GM18526 (cell line): Measurements from ENCODE around the gene TMEM170A.

ENCODE experiments used
- POLR2A ChIP-seq: IDR thresholded peaks from 3 replicates; pipeline ENCODE4 v1.6.1; 2011; ENCODE audit not compliant: insufficient read length; ENCODE audit errors: extremely low read depth

TMEM170A gene

DNA sequence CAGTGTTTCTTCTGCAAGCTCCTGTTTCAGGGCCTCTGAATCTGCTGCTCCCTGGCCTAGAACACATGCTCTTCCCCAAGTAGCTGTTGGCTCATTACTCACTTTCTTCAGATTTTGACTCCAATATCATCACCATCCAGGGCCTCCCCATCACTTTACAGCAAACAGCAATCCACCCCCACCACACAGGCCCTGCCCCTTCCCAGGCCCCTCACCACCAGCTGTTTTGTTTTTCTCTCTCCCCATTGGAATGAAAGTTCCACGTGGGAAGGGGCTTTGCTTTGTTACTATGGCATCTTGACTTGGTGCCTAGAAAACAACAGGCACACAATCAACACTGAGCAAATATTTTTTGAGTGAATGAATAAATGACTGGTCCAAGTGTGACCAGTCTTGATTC lies 4.0 kb downstream of the TMEM170A start:
- TF ChIP-seq POLR2A: no peak

GRCh38 chr16:75459691-75460090 lies 4.8 kb downstream of the TMEM170A start:
- no peak for TF ChIP-seq POLR2A

GRCh38 chr16:75458439-75458838 lies 6.0 kb downstream of the TMEM170A start:
- TF ChIP-seq POLR2A: no peak

DNA sequence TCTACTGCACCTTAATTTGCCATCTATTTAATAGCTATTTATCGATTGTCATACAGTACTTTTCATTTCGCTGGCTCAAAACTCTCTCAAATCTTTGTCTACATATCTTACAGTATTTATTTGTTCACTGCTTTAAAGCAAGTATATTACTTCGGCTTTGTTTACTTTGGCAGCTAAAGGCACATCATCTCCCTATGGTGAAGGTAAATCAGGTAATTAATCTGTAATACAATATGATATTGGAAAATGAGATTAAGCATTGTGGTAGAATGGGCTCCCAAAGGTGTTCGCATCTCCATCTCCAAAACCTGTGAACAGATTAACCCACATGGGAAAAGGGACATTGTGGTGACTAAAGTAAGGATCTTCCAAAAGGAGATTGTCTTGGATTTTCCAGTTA lies 6.5 kb downstream of the TMEM170A start:
- no peak for TF ChIP-seq POLR2A

- TF ChIP-seq POLR2A: no peak
Measured at GRCh38 chr16:75457485-75458021, 6.9 kb downstream of the TMEM170A start.

GRCh38 chr16:75456971-75457370 lies 7.5 kb downstream of the TMEM170A start:
- TF ChIP-seq POLR2A: no peak

GRCh38 chr16:75455677-75456076 lies 8.8 kb downstream of the TMEM170A start:
- no peak for TF ChIP-seq POLR2A

DNA sequence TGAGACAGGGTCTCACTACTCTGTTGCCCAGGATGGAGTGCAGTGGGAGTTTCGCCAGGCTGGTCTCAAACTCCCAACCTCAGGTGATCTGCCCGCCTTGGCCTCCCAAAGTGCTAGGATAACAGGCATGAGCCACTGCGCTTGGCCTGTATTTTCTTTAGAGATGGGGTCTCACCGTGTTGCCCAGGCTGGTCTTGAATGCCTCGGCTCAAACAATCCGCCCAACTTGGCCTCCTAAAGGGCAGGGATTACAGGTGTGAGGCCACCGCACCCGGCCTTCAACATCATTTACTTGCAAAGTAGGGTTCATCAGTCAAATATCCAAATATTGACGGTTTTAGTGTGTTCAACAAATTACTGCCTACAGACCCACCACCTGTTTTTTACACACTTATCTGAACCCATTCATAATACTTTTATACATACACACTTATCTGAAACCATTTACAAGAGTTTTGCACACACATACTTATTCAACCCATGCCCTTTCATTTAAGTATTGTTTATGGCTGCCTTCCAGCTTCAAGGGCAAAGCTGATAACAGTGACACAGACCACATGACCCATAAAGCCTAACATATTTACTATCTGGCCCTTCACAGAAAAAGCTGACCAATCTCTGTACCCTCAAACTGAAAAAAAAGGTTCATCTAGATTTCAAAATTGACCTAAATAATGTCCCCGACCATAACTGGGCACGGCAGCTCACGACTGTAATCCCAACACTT lies 11.9 kb downstream of the TMEM170A start:
- no peak for TF ChIP-seq POLR2A

DNA sequence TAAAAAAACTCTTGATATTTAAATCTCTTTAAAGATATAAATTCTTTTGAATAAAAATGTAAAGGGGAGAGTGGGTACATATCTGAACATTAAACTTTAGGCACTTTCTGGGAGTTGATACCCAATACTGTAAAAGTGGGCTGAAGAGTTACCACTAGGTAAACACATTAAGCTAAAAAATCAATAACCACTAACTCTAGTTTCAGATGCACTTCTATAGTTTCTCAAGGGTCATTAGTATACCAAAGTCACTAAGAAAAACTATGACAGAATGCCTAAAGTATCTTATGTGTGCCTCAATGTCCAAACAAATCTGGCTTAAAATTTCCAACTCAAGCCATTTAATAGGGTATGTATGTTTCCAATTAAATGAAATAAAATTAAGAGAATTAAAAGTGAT lies 18.1 kb downstream of the TMEM170A start:
- no peak for TF ChIP-seq POLR2A

- no peak for TF ChIP-seq POLR2A
Measured at GRCh38 chr16:75445298-75445697, 19.2 kb downstream of the TMEM170A start.

GRCh38 chr16:75443298-75443697 lies 21.2 kb downstream of the TMEM170A start:
- TF ChIP-seq POLR2A: no peak

DNA sequence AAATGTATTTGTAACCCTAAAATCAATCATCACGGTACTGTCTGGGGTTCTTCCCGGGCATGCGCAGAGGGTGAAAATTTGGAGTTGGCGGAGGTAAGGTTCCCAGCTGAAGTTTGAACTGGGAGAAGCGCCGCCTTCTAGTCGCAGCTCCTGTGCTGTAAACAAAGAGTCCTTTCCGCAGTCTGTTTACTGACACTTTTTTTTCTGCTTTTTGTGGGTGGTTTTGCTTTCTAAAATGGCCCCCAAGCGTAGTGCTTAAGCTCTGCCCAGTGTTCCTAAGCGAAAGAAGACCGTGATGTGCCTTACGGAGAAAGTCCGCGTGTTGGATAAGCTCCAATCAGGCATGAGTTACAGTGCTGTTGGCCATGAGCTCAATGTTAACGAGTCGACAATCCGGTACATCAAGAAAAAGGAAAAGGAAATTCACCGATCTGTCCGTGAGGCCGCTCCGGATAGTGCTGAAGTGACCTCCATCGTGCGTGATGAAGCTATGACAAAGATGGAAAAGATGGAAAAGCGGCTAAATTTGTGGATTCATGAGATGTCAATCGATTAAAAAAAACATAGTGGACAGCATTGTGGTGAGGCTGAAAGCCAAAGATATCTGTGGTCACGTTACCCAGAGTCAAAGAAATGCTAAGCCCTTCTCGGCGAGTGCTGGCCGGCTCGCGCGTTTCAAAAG lies 30.6 kb downstream of the TMEM170A start:
- TF ChIP-seq POLR2A: no peak

- peak; percentile 81 for TF ChIP-seq POLR2A
Measured at GRCh38 chr16:75432828-75433731, 31.4 kb downstream of the TMEM170A start, which contains the start of gene CFDP1. CFDP1 (minus strand) TSS chr16:75433503; CDS start chr16:75433352, 151 bp downstream.

GRCh38 chr16:75429621-75430403 lies 34.7 kb downstream of the TMEM170A start:
- no peak for TF ChIP-seq POLR2A

GRCh38 chr16:75423723-75424104 lies 40.8 kb downstream of the TMEM170A start:
- no peak for TF ChIP-seq POLR2A
